Gastrocnemius medialis (tissue), 4 donors: Measurements from ENCODE around the gene SLC6A19. TPM values are rescaled to one million over a fixed set of nuclear protein-coding genes. Genes with fewer than 3 reads are reported as not detected.
A peak's percentile ranks its signal among the peaks of the same experiment; 100 is the strongest.

Experiments
- ATAC-seq, 2 donors: fragments of 150-250 bp; one replicate each; pipeline ENCODE4 v1.9.1; 2016
- DNase-seq, 2 donors: peaks; one replicate each; pipeline ENCODE4 v3.0.0-alpha.2; 2019
- H3K27ac ChIP-seq, 4 donors: fragments of 200-600 bp; sonication (generic); 1 replicate in 1 of 4; 2 replicates in 3 of 4; pipeline ENCODE4 v1.5.1; 2016 to 2018; ENCODE audit warnings: mild to moderate bottlenecking in 2 of 4, moderate library complexity in 1 of 4
- H3K27me3 ChIP-seq, 3 donors: fragments of 200-600 bp; sonication (generic) in 2 of 3; 1 replicate in 1 of 3; 2 replicates in 2 of 3; pipeline versions ENCODE4 v1.5.1 to v1.6.0; 2016 to 2019; ENCODE audit warnings: mild to moderate bottlenecking in 1 of 3, moderate library complexity in 1 of 3
- H3K36me3 ChIP-seq, 2 donors: fragments of 200-600 bp; sonication (generic) in 1 of 2; one replicate each; pipeline ENCODE4 v1.5.1; 2017 to 2018
- H3K4me1 ChIP-seq, 2 donors: fragments of 200-600 bp; sonication (generic) in 1 of 2; one replicate each; pipeline ENCODE4 v1.5.1; 2016 to 2017; ENCODE audit warnings: mild to moderate bottlenecking in 2 of 2
- H3K4me3 ChIP-seq, 4 donors: fragments of 200-600 bp; sonication (generic) in 3 of 4; 1 replicate in 1 of 4; 2 replicates in 3 of 4; pipeline ENCODE4 v1.5.1; 2016 to 2019; ENCODE audit warnings: mild to moderate bottlenecking in 2 of 4
- H3K9me3 ChIP-seq, 3 donors: fragments of 200-600 bp; sonication (generic) in 2 of 3; 1 replicate in 1 of 3; 2 replicates in 2 of 3; pipeline ENCODE4 v1.5.1; 2016 to 2019
- CTCF ChIP-seq, 5 experiments: fragments of 450-650 bp in 3 of 5; fragments of 200-600 bp in 2 of 5; sonication (generic) in 2 of 5; IDR thresholded peaks in 4 of 5; conservative IDR thresholded peaks in 1 of 5; 1 replicate in 4 of 5; 2 replicates in 1 of 5; pipeline ENCODE4 v1.5.1; 2016 to 2019; ENCODE audit warnings: antibody characterized with exemption in 5 of 5, mild to moderate bottlenecking in 3 of 5, moderate library complexity in 3 of 5
- POLR2A ChIP-seq, 2 donors: fragments of 450-650 bp; IDR thresholded peaks; one replicate each; pipeline ENCODE4 v1.6.1; 2017; ENCODE audit warnings: antibody characterized with exemption in 2 of 2, mild to moderate bottlenecking in 2 of 2, moderate library complexity in 2 of 2
- in situ Hi-C, 4 donors: fragments of 200-750 bp; cut with MboI; loops; one replicate each; pipeline versions ENCODE4 v1.15.0 to v1.8.0; 2017; ENCODE audit warnings: low sequenced_read_pairs in 4 of 4
- intact Hi-C: fragments of 100-400 bp; cut with DNase I; formaldehyde crosslinking; loops from one replicate; pipeline ENCODE4 v1.15.1; 2023; ENCODE audit warnings: low total_unique reads
- total RNA-seq, 4 donors: library from RNA; depleted of rRNA; stranded (reverse); fragments of >200 nt; gene quantifications; one replicate each; pipeline versions ENCODE4 v1.1.0 to v1.2.3, GENCODE V29; 2016

The SLC6A19 gene
- total RNA-seq, 4 donors from 2014 or later, result 0.05 TPM; not detected in 3

- no peaks in the 10 kb centered on the region for H3K4me1 ChIP-seq
- no peak overlapping the region for H3K4me3 ChIP-seq
- in situ Hi-C loops (loop anchor here (25.0 kb wide), 2 partner anchors 235 to 465 kb away; no protein-coding TSS in a partner anchor), intact Hi-C loops (loop anchor here (10.0 kb wide), 1 partner anchor 247 kb away; no protein-coding TSS in a partner anchor)
- H3K36me3 ChIP-seq, result no peaks in the 10 kb centered on the region
- H3K27ac ChIP-seq, result no peak overlapping the region
- no peaks in the 10 kb centered on the region for H3K9me3 ChIP-seq
- H3K27me3 ChIP-seq, result peaks cover 0 to 11% (median 4%) of the 10 kb centered on the region in 3 donors
- no peak for TF ChIP-seq CTCF (IDR thresholded peaks at IDR 0.05 in 4 of 5, conservative IDR thresholded peaks at IDR 0.05 in 1 of 5)
- TF ChIP-seq POLR2A (IDR thresholded peaks at IDR 0.05), result no peak
- DNase-seq, result no peak
- no peak for ATAC-seq
These were observed 29.3 kb upstream of the SLC6A19 start for GRCh38 chr5:1172007-1172581.

GRCh38 chr5:1172670-1173404 lies 28.6 kb upstream of the SLC6A19 start:
- Histone ChIP-seq H3K27ac (no peak overlapping the region), H3K36me3 (no peaks in the 10 kb centered on the region), H3K9me3 (no peaks in the 10 kb centered on the region), H3K4me3 (no peak overlapping the region), H3K27me3 (peaks cover 0 to 6% (median 2%) of the 10 kb centered on the region in 3 donors), H3K4me1 (no peaks in the 10 kb centered on the region)
- TF ChIP-seq POLR2A (IDR thresholded peaks at IDR 0.05) (no peak), CTCF (IDR thresholded peaks at IDR 0.05 in 4 of 5, conservative IDR thresholded peaks at IDR 0.05 in 1 of 5) (no peak)
- DNase-seq (no peak), ATAC-seq (no peak)
- in situ Hi-C loops (loop anchor here (25.0 kb wide), 2 partner anchors 236 to 464 kb away; no protein-coding TSS in a partner anchor), intact Hi-C loops (loop anchor here (10.0 kb wide), 1 partner anchor 248 kb away; no protein-coding TSS in a partner anchor)

- H3K9me3 ChIP-seq, result no peaks in the 10 kb centered on the region
- in situ Hi-C loops, result loop anchor here (25.0 kb wide), 2 partner anchors 236 to 464 kb away; no protein-coding TSS in a partner anchor
- no peaks in the 10 kb centered on the region for H3K36me3 ChIP-seq
- intact Hi-C loops, result loop anchor here (10.0 kb wide), 1 partner anchor 249 kb away; no protein-coding TSS in a partner anchor
- ATAC-seq, result no peak
- no peak for DNase-seq
- no peak for TF ChIP-seq CTCF (IDR thresholded peaks at IDR 0.05 in 4 of 5, conservative IDR thresholded peaks at IDR 0.05 in 1 of 5)
- no peak for TF ChIP-seq POLR2A (IDR thresholded peaks at IDR 0.05)
- H3K4me1 ChIP-seq, result no peaks in the 10 kb centered on the region
- peaks cover 0 to 4% (median 0%) of the 10 kb centered on the region in 3 donors for H3K27me3 ChIP-seq
- no peak overlapping the region for H3K4me3 ChIP-seq
- H3K27ac ChIP-seq, result no peak overlapping the region
These were observed 27.8 kb upstream of the SLC6A19 start for GRCh38 chr5:1173485-1174070.

GRCh38 chr5:1174122-1174936 lies 27.1 kb upstream of the SLC6A19 start:
- Histone ChIP-seq H3K36me3 (no peaks in the 10 kb centered on the region), H3K4me1 (no peaks in the 10 kb centered on the region), H3K27ac (no peak overlapping the region), H3K27me3 (peaks cover 0 to 1% (median 0%) of the 10 kb centered on the region in 3 donors), H3K4me3 (no peak overlapping the region), H3K9me3 (no peaks in the 10 kb centered on the region)
- TF ChIP-seq CTCF (IDR thresholded peaks at IDR 0.05 in 4 of 5, conservative IDR thresholded peaks at IDR 0.05 in 1 of 5), result peak; percentile 39 to 71 (median 65)
- TF ChIP-seq POLR2A (IDR thresholded peaks at IDR 0.05), result no peak
- intact Hi-C loops (loop anchor here (10.0 kb wide), 1 partner anchor 250 kb away; no protein-coding TSS in a partner anchor), in situ Hi-C loops (loop anchor here (25.0 kb wide), 2 partner anchors 237 to 463 kb away; no protein-coding TSS in a partner anchor)
- ATAC-seq, result peak; percentile 72 to 73
- DNase-seq, result peak; percentile 23 to 33
